ENCODE results near the gene IMMT.

- no peak for TF ChIP-seq CTCF (conservative IDR thresholded peaks at IDR 0.05; ENCODE audit: low read depth, low read length)
- TF ChIP-seq EZH2 (IDR thresholded peaks at IDR 0.05; ENCODE audit: low read length, unreplicated experiment) = no peak
Measured at GRCh38 chr2:86243272-86243671, 48.0 kb upstream of the IMMT start.

Data from PC-3 (cell line).